D721Med (cell line): ENCODE measurements around the gene ABHD5.
A peak's percentile ranks its signal among the peaks of the same experiment; 100 is the strongest.

Experiments used
- DNase-seq: peaks from one replicate; pipeline ENCODE4 v3.0.0; 2011; ENCODE audit warnings: low spot score; ENCODE audit not compliant: insufficient read length
- FAIRE-seq: peaks from 2 replicates; lab custom pipeline; 2011; peaks lifted over from hg19 to GRCh38; lab: Jason Lieb, UNC
- TF ChIP-seq, protein P1 (sequence below): IDR thresholded peaks from 2 replicates; pipeline ENCODE4 v1.5.1; 2012; ENCODE audit warnings: mild to moderate bottlenecking, control low read depth; ENCODE audit not compliant: insufficient read depth; ENCODE audit errors: missing control alignments

Gene ABHD5

DNA sequence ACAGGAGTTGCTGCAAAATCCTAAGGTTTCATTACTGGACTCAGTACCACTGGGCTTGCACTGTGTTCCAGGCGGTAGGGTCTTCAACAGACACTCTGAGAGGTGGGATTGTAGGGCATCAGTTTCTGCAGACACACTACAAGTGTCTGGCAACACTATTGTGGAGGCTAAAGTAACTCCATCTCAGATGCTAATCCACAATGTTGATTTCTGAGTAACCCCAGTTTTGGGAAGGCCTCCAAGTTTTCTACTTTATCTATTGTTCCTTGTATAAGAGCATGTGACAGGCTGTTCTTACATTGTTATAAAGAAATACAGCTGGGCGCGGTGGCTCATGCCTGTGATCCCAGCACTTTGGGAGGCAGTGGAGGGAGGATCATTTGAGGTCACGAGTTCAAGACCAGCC is 2.5 kb upstream of the ABHD5 start:
- TF ChIP-seq, protein P1, sequence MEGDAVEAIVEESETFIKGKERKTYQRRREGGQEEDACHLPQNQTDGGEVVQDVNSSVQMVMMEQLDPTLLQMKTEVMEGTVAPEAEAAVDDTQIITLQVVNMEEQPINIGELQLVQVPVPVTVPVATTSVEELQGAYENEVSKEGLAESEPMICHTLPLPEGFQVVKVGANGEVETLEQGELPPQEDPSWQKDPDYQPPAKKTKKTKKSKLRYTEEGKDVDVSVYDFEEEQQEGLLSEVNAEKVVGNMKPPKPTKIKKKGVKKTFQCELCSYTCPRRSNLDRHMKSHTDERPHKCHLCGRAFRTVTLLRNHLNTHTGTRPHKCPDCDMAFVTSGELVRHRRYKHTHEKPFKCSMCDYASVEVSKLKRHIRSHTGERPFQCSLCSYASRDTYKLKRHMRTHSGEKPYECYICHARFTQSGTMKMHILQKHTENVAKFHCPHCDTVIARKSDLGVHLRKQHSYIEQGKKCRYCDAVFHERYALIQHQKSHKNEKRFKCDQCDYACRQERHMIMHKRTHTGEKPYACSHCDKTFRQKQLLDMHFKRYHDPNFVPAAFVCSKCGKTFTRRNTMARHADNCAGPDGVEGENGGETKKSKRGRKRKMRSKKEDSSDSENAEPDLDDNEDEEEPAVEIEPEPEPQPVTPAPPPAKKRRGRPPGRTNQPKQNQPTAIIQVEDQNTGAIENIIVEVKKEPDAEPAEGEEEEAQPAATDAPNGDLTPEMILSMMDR = no peak
- FAIRE-seq (no peak), DNase-seq (no peak)

DNA sequence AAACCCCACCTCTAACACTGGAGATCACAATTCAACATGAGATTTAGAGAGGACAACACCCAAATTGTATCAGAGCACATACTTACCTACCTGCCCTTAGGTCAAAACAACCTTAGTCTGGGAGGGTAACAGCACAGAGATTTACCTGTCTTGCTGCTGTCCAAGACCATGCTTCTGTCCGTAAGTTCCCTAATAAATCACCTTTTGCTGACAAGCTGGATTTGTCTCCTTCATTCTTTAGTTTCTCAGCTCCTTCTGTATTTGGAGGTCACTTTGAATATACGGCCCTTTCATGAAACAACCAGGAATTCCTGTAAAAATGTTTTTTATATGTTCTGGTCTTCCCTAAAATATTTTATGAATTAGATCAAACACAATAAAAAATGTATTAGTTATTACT is 1.6 kb upstream of the ABHD5 start:
- TF ChIP-seq, protein P1 = no peak
- no peak for FAIRE-seq
- DNase-seq = no peak

DNA sequence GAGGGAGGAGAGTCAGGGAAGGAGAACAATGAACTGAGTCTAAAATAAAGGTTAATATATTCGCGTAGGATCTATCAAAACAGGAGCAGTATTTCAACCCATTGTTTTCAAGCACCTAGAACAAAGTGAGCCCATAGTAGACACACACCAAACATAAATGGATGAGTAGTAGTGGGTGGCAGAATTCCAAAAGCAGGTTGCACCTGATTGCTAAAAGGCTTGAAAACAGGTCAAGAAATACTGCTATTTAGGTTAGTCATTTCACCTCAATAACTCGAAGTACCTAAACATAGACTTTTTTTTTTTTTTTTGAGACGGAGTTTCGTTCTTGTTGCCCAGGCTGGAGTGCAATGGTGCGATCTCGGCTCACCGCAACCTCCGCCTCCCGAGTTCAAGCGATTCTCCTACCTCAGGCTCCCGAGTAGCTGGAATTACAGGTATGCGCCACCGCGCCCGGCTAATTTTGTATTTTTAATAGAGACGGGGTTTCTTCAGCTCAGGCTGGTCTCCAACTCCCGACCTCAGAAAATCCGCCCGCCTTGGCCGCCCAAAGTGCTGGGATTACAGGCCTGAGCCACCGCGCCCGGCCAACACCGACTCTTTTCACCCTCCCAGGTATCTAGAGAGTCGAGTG is 855 bp upstream of the ABHD5 start:
- DNase-seq (no peak), FAIRE-seq (no peak)
- TF ChIP-seq, protein P1 = no peak

DNA sequence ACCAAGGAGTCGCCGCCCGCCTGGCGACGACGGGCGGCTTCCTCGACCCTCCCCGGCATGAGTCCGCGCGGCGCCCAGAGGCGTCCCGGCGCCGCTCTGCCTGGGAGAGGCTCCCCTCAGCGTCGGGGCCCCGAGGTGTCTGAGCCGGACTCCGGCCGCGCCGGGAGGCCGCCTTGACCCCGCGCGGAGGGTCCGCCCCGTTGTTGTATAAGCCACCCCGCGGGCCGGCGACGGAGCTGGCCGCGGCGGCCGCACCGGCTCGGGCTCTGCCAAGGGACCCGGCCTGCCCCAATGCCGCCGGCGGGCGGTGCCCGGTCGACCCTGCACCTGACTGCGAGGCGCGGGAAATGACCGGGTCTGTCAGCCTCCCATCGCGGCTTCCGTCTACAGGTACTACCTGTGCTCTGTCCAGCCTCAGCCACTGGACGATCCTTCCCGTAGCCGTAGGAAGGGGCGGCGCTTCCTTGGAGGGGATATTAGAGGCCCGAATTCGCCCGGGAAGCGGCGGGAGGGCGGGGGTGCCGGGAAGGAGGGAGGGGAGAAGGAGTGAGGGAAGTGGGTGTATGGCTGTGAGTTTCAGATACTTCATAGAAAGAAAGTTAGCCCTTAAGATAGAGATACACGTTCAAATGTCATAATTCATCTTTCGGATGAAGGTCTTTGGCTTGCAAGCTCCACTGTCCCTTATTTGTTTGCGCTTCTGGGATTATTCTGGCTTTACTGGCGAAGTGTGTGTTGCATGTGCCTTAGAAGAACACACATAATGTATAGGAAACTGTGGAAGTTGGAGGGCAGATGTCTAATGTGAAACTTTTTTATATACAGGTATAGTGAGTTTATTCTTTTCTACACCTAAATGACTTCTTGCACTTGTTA is 620 bp downstream of the ABHD5 start:
- TF ChIP-seq, protein P1 = no peak
- FAIRE-seq (no peak), DNase-seq (peak; percentile 29)

DNA sequence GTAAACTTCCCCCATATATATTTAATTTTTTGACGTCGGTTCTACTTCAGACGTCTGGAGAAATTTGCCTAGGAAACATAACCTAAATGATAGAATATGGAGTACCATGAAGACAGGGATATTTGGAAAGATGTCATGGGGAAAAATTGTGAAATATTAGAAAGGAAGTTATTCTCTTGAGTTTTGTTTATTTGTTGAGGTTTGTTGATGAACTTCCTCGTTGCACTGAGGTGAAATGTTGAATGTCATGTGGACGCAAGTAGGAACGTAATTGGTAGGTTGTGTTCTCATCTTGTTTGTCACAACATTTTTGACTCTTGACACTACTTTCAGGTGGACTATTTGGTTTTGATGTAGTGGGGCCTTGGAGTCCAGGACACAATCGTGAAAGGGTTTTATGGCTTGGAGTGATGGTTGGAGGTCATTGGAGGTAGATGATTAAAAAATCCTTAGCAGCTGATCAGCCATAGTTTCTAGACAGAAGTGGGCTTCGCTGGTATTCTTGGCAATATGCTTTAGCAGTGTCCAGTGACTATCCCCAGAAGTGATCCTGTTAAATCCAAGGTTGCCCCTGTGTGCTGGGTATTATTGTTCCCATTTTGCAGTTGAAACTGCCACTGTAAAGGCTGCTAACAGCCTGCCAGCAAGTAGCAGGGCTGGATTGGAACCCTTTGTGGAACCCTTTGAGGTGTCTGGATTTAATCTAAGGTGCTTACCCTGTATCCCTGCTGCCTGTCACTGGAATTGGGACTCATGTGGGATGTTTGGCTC is 1.5 kb downstream of the ABHD5 start:
- DNase-seq (no peak), FAIRE-seq (no peak)
- TF ChIP-seq, protein P1 = no peak

DNA sequence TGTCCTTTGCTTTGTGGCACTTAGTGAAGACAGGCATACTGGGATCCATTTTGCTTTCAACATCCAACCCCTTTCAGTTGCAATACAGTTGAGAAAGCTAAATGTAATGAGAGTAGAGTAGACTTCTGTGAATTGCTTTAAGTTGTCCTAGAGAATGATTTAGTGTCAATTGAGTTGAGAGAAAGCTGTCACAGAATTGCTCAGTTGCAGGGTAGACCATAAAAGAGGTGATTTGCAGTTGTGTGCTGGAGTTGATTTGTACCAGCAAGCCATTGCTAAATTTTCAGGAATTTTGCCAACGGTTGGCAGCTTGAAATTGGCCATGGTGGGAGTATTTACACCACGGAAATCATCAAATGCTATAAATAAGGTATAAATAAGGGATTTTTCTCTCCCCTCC is 2.2 kb downstream of the ABHD5 start:
- TF ChIP-seq, protein P1 = no peak
- FAIRE-seq = no peak
- DNase-seq = no peak
